PFSK-1 (cell line): Measurements from ENCODE around the gene ZDHHC9.

Experiments used
- FOXP2 ChIP-seq: optimal IDR thresholded peaks from 2 replicates; pipeline ENCODE3; 2011; ENCODE audit warnings: borderline replicate concordance, control low read depth, inconsistent platforms; ENCODE audit not compliant: insufficient read depth; ENCODE audit errors: extremely low read length, extremely low read depth
- POLR2AphosphoS5 ChIP-seq: IDR thresholded peaks from 2 replicates; pipeline ENCODE4 v1.6.1; 2012; ENCODE audit warnings: low read depth, mild to moderate bottlenecking, control low read depth, low read length, moderate library complexity
- REST ChIP-seq, 2 experiments: IDR thresholded peaks; 2 replicates each; pipeline versions ENCODE4 v1.6.1 to v1.8.0; 2011 to 2012; ENCODE audit warnings: low read depth in 2 of 2, low read length in 2 of 2, control low read depth in 1 of 2, inconsistent platforms in 1 of 2, mild to moderate bottlenecking in 1 of 2, moderate library complexity in 1 of 2; ENCODE audit not compliant: insufficient read depth in 1 of 2
- SIN3A ChIP-seq: IDR thresholded peaks from 2 replicates; pipeline ENCODE4 v1.6.1; 2012; ENCODE audit warnings: mild to moderate bottlenecking, low read length, moderate library complexity, borderline replicate concordance; ENCODE audit not compliant: insufficient read depth

DNA sequence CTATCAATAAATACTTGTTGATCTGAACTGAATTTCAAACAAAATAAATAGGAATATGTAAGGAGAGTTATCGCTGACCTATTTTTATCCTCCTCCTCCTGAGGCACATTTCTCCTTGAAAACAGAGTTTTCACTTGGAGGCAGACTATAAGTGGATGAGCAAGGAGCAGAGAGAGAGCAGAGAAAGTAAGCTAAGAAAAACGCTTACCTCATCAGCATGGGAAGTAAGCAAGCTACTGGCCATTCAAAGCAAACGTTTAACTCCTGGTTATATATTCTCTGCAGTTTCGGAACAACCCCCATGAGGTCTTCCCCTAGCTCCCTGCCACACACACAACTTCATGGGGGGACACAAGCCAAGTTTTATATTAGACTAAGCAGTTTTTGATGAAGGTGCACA, 13.2 kb downstream of the ZDHHC9 start:
- TF ChIP-seq REST (IDR thresholded peaks at IDR 0.05; ENCODE audit: insufficient read depth in 1 of 2, low read depth in 2 of 2, low read length in 2 of 2) (no peak), POLR2AphosphoS5 (no peak), FOXP2 (no peak), SIN3A (no peak)
